ENCODE measurements around the gene ERP27.

DNA sequence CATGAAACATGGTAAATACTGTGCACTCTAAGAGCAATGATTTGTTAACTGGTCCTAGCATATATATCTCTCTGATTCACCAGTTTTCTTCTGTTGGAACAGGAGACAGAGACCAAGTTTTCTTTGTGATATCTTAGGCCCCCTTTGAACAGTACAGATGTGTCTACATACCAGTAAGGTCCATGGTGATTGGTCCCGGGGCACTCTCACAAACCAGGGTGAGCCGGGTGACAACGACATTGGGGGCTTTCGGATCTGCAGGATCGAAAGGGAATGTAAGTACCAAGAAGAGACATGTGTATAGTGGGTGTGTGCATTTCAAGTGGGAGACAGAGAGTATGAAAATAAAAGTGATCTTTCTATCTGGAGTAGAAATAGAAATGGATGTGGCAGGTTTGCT, 11.3 kb upstream of the ERP27 start:
- TF ChIP-seq, protein P1, sequence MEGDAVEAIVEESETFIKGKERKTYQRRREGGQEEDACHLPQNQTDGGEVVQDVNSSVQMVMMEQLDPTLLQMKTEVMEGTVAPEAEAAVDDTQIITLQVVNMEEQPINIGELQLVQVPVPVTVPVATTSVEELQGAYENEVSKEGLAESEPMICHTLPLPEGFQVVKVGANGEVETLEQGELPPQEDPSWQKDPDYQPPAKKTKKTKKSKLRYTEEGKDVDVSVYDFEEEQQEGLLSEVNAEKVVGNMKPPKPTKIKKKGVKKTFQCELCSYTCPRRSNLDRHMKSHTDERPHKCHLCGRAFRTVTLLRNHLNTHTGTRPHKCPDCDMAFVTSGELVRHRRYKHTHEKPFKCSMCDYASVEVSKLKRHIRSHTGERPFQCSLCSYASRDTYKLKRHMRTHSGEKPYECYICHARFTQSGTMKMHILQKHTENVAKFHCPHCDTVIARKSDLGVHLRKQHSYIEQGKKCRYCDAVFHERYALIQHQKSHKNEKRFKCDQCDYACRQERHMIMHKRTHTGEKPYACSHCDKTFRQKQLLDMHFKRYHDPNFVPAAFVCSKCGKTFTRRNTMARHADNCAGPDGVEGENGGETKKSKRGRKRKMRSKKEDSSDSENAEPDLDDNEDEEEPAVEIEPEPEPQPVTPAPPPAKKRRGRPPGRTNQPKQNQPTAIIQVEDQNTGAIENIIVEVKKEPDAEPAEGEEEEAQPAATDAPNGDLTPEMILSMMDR (IDR thresholded peaks at IDR 0.05; ENCODE audit: poor library complexity): no peak
- TF ChIP-seq EZH2 (IDR thresholded peaks at IDR 0.05; ENCODE audit: borderline replicate concordance) (no peak), EZH2phosphoT487 (IDR thresholded peaks at IDR 0.05; ENCODE audit: low read depth, severe bottlenecking, unreplicated experiment) (no peak)

Measured in hepatocyte (in vitro differentiated cells).